HuH-7 (cell line): ENCODE results near the gene COL15A1.
"Not testable (repeated sequence)": the region's sequence is repeated elsewhere in the genome, so short reads cannot be mapped to it uniquely, and the experiment has no call there.

ENCODE experiments used
- DNase-seq: peaks from one replicate; pipeline ENCODE4 v3.0.0; 2011; ENCODE audit warnings: low spot score

The COL15A1 gene

DNA sequence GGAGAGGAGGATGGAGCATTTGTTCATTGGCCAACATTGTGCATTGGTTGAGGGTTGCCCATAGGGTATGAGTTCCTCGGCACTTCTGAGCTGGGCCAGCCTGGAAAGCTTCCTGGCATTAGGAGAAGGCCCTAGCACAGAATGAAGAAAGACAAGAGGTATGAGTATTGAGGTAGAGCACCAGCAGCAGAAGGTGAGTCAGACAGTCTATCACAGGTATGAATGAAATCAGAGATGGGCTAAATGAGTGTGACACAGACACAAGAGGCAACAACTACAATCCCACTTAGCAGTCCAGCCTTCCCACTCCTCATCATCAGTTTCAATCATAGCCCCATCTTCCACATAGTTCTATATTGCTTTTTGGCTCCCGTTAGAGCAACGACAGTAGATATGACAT, 135.8 kb downstream of the COL15A1 start:
- DNase-seq = no peak

- DNase-seq = no peak
Measured at GRCh38 chr9:99083051-99083450, 139.3 kb downstream of the COL15A1 start.

DNA sequence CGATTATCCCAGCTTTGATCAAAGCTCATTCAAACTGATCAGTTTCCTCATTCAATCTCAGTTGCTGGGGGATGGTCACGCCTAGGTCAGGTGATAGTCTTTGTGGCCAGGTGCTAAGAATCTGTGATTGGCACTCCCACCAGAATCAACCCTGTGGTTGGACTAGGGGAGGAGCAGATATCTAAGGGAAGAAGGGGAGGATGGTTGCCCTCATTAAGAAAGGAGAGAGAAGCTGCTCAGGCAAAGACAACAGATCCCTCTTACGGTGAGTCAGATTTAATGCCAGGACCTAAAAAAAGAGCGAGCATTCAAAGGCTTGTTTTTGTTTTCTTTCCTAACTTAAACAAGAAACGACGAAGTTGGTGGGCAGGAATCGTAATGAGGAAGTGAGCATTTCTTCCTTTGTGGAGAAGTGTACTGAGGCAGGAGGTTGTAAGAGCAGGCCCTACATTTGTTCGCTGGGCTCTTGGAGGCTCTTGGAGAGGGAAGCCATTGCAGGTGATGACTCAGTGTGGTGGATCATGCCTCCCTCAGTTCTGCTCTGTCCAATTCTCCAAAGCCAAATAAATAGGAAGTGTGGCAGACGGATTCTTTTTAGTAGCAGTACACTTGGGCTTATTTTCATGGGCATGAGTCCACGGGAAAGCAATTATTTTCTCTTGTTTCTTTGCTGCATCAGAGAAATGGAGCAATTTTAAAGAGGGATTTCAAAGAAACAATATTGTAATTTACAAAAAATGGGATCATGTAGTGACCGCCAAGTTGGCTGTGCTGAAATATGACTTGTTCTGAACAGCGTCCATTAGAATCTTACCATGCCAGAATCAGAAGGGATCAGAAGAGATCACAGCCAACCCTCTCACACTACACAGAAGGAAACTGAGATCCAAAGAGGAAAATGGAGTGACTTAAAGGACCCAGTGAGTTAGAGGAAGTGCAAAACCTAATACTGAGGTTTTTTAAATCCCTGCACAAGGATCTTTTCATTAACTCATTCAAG, 142.5 kb downstream of the COL15A1 start:
- DNase-seq = no peak

GRCh38 chr9:99087462-99087861, 143.8 kb downstream of the COL15A1 start:
- DNase-seq = no peak

- no peak for DNase-seq
Measured at GRCh38 chr9:99090336-99091130, 146.8 kb downstream of the COL15A1 start.

DNA sequence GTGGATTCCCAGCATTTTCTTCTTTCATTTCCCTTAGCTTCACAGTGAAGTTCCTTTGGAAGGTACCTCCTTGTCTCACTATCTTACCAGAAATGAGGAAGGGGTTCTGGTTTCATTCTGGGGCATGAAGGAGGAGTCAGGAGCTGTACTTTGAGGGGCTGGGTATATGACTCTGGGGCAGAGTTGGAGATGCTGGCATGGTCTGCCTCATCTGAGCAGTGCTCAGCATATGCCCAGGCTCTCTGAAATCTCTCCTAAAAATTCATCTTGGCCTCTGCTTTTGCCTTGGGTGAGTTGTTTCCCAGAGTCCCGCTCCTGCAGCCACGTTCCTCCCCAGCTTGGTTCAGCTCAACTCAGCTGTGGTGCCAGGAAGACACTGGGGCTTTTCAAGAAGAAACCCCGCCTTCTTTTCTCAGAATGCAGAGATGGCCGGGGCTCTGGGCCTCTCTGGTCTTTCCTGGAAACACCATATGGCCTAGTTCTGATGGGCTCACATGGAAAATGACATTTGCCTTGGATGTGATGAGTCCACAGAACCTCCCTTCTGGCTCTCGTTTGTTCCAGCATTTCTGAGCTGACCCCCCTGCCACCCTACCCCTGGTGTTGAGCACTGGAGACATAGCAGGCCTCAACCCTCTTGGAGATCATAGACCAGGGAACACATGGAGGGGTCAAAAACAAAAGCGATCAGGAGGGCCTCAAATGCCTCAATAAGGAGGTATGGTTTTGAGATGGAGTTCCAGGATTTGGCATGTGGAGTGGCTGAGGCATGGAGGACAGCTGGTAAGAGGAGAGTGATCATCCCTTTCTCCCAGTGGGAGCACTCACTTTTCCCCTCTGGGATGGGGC, 149.2 kb downstream of the COL15A1 start:
- DNase-seq = no peak

DNA sequence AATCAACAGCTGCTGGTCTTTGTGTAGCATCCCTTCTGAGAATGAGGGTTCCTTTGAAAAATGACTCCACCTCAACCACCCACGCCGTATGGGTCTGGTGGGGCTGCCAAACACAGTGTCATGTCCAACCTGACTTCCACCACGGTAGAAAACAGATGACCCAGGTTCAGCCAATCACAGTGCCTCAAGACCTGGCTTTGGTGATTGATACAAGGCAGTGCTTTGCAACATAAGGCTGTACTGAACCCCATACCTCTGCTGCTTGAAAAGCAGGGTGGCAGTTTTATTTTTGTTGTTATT, 149.7 kb downstream of the COL15A1 start:
- DNase-seq = no peak

GRCh38 chr9:99095565-99095964, 151.9 kb downstream of the COL15A1 start:
- no peak for DNase-seq

GRCh38 chr9:99096409-99096808, 152.7 kb downstream of the COL15A1 start:
- DNase-seq = no peak

DNA sequence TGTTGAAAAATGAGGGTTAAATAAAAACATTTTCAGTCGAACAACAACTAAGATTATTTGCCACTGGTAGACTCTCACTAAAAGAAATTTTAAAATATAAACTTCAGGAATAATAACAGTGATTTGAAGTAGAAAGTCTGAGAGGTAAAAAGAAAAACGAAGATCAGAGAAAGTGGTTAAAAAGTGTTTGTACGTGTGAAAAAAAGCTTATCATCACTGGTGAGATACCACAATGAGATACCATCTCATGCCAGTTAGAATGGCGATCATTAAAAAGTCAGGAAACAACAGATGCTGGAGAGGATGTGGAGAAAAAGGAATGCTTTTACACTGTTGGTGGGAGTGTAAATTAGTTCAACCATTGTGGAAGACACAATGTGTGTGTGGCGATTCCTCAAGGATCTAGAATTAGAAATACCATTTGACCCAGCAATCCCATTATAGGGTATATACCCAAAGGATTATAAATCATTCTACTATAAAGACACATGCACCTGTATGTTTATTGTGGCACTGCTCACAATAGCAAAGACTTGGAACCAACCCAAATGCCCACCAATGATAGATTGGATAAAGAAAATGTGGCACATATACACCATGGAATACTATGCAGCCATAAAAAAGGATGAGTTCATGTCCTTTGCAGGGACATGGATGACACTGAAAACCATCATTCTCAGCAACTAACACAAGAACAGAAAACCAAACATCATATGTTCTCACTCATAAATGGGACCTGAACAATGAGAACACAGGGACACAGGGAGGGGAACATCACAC, 156.3 kb downstream of the COL15A1 start:
- not testable (repeated sequence) for DNase-seq

DNA sequence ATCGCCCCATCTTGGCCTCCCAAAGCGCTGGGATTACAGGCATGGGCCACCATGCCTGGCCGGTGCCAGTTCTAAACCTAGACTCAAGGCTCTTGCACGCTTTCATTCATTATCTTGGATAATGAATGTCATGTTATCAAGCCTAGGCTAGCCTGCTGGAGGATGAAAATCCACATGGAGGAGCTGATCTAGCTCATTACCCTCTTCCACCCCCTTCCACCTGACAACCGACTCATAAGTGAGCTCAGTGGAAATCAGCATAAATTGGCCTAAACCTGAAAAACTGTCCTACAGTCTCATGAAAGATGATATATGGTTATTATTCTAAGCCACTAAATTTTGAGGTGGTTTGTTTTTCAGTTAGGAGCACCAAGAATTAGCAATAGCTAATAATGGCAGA, 157.6 kb downstream of the COL15A1 start:
- no peak for DNase-seq

GRCh38 chr9:99101812-99102211, 158.1 kb downstream of the COL15A1 start:
- no peak for DNase-seq

DNA sequence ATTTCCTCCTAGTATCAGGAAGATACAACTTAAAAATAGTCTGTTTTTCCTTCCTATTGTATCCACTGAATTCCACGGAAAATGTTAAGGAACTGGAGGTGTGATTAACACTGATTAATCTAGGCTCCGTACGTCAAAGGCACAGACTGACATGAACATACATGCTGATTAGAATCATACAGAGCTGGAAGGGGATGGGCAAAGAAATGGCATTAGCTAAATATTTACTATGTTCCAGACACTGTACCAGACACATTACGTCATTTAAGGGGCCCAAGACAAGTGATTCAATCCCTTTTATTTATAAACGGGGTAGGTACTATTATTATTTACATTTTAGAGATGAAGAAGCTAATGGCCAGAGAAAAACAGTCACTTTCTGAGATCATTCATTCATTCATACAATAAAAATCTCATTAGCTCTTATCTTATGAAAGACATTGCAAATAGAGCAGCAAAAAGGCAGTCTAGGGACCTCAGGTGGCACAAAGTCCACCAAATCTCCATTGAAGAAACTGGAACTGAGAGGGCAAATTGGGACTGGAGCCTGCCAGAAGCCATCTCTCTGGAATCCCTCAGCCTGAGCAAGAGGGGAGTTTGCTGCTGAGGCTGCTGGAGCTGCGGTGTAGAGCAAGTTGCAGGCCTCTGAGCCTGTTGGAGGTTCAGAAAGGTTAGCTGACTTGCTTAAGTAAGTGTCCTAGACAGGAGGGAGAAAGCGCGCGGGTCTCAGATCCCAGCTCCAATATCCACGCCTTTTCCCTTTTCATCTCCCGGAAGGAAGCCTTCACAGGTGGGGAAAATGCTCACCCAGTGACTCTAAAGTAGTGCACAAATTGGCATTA, 159.6 kb downstream of the COL15A1 start:
- no peak for DNase-seq

GRCh38 chr9:99103901-99104458, 160.3 kb downstream of the COL15A1 start:
- no peak for DNase-seq

DNA sequence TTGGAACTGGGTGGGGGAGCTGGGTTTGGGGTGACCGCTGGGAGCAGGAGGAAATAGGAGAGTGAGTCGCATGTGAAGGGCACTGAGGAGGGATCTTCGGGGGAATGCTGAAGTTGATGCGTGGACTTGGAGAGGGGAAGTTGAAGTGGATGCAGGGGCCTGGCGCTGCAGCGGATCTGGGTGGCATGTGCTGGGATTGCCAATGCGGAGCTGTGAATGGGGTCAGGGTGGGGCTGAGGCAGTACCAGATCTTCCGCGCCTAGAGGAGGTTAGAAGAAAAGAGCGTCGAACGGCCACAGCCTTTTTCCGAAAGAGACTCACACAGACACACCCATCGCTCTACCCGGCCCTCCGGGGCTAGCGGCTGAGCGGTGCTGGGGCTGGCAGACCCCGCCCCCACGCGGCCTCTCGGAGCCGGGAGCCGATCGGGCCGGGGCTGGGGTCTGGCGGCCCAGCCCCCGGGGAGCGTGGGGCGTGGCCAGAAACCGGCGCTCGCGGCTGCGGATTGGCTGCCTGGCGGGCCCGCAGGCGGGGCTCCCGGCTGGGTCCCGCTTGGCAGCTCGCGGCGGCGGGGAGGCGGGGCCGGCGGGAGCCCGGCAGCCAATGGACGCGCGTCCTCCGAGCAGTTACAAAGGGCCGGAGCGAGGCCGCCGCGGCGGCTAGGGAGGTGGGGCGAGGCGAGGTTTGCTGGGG, 160.9 kb downstream of the COL15A1 start, which contains the start of gene TGFBR1:
Gene TGFBR1, plus strand, starts transcription at position 655 of the 693 bp plus-strand sequence. CDS start 93 bp downstream, outside the sequence.
- DNase-seq = peak; percentile 93

- DNase-seq = peak; percentile 75
Measured at GRCh38 chr9:99105152-99106043, 161.7 kb downstream of the COL15A1 start.

DNA sequence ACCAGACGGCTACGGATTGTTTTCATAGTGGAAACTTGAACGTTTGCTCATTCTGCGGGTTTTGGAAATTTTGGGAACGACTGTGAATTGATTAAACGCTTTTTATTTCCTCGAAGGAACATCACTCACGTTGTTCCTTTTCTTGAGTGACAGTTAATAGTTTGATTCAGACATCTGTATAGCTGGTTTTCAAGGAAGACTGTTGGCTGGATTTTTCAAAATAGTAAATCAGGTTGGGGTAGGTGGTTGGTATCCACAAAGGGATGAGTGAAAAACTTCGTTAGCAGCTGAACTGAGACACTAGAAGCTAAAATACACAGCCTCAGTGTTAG, 162.3 kb downstream of the COL15A1 start:
- DNase-seq = no peak

DNA sequence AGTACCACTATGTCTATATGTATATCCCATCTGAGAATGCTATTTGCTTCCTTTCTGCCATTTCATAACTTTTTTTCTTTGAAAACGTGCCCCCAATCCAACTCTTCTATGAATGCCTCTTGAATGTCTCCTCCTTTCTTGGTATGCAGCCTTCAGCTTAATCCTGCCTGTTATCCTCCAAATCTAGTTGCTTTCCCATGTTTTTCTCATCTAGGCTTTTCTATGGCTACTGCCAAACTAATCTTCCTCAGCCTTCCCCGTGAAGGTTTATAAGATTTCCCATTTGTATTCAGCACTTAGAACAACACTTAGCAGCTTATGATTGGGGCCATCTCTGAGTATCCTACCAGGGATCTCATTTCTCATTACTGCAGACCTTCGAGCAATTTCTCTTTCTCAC, 163.7 kb downstream of the COL15A1 start:
- DNase-seq = no peak
